Colon (tissue), 2 donors: Measurements from ENCODE around the gene PRR22.
"Not testable (repeated sequence)": the region's sequence is repeated elsewhere in the genome, so short reads cannot be mapped to it uniquely, and the experiment has no call there.

Experiments
- FAIRE-seq: peaks from 2 replicates; lab custom pipeline; 2012; peaks lifted over from hg19 to GRCh38; lab: Jason Lieb, UNC
- donor health status: control.
- donor health status: control.

The PRR22 gene

DNA sequence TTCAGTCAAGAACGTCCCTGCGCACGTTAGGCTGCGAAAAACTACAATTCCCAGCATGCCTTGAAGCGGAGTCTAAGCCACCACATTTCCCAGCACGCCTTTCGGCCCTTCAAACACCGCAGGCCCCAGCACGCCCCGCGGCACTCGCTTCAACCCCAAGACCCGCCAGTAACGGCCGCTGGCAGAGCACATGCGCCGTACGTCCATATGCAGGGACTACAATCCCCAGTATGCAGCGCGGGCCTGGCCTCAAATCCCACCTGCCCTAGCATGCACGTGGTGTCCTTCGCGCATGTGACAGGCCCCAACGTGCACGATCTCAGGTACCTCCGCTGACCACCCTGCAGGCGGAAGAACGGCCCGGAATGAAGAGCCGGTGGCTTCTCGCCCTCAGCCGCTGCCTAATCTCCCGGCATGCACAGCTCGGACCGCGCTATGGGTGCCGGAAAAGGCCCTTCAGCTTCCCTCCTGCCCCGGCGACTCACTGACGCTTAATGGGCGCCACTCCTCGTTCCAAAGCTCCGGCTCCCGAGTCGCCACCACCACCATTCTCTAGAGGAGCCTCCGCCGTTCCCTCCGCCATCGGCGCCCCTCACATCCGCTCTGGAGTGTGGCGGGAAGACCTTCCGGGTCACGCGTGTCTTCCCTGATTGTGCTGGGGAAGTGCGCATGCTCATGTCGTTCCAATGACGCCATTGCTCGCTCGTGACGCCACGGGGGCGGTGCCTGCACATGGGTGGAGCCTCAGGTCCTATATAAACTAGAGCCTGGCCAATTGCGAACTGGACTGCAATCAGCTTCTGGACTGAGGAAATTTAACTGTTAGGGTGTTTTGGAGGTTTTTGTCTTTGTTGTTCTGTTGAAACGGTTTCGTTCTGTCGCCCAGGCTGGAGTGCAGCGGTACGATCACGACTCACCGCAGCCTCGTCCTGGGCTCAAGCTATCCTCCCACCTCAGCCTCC, 6.3 kb upstream of the PRR22 start, which contains the start of gene DUS3L:
TSS of gene DUS3L (minus strand) at position 605 of the 962 bp plus-strand sequence. CDS start at position 583, 22 bp downstream.
- peak; percentile 73 for FAIRE-seq

DNA sequence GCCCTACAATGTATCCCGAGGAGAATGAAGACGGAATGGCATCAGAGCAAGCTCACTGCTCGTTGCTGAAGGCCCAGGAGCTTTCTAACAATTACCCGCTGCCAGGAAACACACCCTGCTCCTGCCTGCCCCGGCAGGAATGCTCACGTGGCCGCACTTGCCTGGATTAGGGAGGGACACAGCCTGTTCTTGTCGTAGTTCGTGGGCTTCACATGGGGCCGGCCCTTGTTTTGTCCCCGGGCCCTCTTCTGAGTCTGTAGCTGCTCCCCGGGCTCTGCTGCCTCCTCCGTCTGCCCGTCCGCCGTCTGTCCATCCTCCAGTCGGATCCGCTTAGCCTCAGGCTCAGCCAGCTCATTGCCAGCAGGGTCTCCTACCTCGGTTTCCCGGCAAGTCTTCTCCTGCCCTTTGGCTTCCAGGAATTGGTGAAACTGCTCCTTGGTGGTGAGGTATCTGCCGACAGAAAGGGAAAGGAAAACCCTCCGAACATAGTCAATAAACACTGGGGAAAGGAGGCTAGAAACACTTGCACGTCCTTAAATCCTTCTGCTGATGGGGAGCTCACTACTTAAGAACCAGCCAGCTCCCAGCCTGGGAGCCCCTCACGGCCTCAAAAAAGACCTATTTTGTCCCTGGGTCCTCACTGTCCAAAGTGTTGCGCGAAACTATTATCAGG, 5.5 kb upstream of the PRR22 start:
- FAIRE-seq: no peak

DNA sequence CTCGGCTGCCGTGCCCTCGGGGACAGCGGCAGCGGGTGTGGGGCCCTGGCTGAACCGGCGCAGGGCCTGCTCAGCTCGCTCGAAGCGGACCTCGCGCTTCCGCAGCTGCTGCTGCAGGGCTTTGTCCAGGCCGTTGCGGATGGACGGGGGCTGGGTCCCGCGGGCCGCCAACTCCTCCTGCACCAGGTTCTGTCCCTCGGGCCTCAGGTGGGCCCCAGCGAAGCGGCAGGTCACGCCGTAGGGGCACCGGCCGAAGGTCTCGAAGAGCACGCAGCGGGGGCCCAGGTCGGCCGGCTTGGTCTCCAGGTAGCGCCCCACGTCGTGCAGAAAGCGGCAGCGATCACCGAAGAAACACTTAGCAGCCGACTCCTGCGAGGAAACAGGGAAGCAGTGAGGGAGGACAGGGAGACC, 4.8 kb upstream of the PRR22 start:
- FAIRE-seq: no peak

DNA sequence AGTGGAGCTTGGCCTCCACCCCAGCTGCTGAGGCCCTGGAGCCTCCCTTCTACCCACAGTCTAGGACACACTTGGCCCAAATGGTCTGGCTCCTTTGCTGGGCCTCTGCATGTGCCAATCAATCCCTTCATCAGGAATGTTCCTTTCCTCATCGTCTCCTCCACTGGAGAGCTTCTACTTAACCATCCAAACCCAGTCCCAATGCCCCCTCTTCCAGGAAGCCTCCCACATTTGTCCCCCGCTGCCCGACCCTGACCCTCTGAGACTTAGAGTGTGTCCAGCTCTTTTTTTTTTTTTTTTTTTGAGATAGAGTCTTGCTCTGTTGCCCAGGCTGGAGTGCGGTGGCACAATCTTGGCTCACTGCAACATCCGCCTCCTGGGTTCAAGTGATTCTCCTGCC, 3.9 kb upstream of the PRR22 start:
- FAIRE-seq: no peak

DNA sequence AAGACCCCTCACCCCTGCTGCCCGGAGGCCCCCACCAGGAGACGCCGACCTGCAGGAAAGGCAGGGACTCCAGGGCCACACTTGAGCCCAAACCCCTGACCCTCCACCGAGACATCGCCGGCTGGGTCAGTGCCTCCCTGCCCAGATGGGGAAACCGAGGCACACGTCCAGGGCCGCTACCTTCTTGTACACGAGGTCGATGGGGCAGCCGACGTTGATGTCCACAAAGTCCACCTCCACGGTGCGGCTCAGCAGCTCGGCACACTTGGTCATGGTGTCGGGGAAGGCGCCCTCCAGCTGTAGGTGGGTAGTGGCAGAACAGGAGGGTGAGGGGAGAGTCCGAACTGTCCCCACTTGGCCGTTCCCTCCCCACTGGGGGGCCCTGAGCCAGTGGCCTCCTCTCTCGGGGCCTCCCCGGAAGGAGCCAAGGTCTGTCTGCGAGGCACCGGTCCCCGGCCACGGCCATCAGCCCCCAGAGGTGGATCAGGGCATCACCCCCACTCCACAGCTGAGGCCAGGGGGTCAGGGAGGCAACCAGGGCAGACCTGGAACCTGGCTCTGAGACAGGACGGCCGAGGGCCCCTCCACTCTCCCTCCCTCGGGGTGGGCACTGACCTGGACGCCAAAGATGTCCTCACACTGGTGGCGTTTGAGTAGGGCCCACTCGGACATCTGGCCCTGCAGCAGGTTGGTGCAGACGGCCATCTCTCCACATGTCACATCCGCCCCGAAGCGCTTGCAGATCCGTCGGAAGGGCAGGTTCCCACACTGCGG, 3.0 kb upstream of the PRR22 start:
- no peak for FAIRE-seq

DNA sequence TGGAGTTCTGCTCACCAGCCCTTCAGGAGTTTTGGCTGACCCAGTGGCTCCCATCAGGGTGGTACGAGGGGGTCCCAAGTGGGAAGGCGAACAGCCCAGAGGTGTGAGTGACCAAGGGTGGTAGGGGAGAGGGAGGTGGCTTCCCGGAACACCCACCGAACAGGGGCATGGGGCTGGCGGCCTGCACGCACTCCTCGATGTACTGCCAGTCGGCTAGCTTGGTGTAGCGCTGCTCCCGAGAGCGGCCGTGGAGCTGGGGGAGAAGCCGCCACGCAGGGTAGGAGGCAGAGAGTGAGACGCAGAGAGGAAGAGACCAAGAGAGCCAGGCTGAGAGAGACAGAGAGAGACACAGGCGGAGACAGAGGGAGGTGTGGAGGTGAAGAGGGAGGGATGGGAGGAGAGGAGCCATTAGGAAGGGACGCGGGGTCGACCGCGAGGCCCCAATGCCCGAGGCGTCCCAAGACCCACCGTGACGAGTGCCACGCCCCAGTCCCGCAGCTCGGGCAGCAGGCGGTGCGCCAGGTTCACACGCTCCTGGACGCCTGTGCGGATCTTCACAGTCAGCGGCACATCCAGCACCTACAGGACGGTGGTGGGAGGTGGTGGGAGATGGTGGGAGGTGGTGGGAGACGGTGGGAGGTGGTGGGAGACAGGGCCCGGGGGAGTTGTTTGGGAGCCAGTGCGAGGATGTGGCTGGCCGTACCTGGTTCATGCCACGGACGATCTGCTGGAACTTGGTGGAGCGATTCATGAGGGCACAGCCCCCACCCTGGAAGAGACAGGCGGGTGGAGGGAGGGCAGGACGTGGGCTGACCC, 2.3 kb upstream of the PRR22 start:
- FAIRE-seq: no peak

DNA sequence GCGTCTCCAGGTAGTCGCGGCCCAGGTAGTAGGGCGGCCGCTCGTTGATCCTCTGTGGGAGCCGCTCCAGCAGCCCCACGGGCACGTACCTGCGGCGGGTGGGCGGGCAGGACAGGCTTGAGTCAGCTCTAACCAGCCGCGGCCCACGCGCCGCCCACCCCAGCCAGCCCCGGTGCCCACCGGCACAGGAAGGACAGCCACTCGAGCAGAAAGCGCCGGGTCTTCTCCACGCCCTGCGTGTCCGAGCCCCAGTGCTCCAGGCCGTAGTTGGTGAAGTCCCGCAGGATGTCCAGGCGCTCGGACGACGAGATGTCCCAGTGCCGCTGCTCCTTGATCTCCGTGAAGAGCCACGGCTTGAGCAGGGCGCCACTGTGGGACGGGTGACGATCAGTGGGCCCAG, 877 bp upstream of the PRR22 start:
- no peak for FAIRE-seq

DNA sequence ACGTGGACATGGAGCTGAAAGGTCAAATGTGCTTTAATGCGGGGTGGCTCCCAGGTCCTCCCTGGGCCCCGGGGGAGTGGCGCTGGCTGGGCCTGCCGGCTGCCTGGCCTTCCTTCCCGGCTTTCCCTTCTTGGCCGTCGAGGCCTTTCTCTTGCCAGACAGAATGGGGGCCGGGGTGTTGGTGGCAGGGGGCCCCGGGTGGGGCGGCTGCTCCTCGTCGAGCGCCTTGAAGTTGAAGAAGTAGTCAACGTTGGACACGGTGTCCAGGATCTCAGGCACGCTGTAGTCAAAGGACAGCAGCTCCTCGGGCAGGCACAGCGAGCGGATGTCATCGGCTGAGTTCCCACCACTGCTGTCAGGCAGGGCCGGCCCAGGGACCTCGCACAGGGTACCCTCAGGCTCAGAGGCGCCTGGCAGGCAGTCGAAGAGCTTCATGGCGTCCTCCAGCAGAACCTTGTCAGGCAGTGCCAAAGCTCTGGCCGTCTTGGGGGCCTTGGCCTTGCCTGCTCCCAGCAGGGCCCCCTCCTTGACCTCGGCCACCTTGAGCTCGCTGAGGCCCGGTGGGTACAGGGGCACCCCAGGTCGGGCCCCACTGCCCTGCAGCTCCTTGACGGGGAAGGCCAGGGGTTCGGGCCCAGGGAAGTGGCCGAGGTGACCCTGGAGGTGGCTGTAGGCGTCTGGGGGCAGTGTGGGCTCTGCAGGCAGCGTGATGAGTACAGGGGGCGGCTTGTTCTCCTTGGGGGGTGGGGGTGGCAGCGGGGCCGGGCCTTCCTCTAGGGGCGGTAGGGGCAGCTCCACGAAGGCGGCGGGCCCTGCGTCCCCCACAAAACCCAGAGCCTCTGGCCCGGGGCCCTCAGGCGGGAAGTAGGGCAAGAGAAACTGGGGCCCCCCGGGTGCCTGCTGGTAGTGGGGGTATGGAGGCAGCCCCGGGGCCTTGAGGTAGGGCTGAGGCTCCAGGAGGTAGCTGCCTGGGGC, 1.3 kb downstream of the PRR22 start:
- FAIRE-seq: no peak

DNA sequence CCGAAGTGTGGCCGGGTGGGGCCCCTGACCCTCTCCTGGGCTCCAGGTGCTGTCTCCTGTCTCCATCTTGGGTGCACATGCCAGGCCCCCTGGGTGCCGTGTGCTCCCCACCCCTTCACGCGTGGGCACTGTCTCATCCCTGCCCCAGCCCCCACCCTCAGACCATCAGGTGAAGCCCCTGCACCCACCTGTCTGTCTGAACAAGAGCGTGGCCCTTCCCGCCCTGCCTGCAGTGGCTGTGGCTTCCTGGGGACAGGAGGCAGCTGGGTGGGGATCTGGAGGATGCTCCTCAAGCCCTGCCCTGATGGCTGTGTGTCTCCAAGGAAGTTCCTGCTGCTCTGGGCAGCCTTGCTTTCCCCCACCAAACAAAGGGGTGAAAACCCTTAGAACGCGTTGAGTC, 2.2 kb downstream of the PRR22 start:
- FAIRE-seq: no peak

DNA sequence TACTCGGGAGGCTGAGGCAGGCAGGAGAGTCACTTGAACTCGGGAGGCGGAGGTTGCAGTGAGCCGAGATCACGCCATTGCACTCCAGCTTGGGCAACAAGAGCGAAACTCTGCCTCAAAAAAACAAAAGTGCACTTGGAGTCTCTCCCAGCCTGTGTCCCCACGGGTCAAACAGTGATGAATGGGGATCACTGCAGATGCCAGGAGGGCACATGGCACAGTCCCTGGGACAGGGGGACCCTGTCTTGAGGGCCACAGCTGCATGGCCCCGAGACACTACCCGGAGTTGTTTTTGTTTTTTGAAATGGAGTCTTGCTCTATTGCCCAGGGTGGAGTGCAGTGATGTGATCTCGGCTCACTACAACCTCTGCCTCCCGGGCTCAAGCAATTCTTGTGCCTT, 3.6 kb downstream of the PRR22 start:
- not testable (repeated sequence) for FAIRE-seq

DNA sequence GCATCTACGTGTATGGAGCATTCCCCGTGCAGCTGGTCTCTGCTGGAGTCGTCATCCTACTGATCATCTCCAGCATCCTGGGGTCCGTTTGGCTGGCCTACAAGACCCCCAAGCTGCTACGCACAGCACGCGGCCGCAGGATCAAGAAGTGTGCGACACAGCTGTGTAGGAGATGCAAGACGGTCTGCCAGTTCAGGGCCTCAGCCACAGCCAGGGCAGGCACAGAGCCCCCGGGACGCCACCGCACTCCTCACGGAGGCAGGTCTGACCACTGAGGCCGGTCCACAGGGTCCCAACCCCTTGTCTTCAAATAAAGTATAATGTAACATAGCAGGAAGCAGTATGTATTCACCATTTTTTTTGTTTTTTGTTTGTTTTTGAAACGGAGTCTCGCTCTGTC, 6.1 kb downstream of the PRR22 start:
- FAIRE-seq: no peak

DNA sequence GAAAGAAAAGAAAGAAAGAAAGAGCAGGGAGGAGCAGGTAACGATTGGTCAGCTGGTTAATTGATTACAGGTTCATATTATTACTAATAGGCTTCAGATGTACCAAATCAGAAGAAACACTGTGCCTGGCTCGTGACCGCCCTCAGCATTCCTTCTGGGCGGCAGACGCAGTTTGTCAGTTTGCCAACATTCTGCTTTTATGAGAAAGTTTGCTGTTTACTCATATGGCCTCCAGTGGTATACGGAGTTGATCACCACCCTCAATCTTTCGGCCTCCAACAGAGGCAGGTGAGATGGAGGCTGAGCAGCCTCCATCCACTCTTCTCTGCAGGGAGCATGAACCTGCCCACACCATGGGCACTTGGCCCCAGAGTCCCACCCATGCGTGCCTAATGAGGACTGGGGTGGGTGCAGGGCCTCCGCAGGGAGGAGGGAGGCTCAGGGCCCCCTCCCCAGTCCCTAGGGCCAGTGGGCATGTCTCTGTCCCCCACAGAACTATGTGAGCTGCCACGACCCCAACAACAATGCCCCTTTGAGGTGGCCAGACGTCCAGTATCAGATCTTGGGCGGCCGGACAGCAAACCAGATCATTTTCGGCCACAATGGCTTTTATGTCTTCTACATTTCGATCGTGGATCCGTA, 8.8 kb downstream of the PRR22 start:
- FAIRE-seq: no peak

DNA sequence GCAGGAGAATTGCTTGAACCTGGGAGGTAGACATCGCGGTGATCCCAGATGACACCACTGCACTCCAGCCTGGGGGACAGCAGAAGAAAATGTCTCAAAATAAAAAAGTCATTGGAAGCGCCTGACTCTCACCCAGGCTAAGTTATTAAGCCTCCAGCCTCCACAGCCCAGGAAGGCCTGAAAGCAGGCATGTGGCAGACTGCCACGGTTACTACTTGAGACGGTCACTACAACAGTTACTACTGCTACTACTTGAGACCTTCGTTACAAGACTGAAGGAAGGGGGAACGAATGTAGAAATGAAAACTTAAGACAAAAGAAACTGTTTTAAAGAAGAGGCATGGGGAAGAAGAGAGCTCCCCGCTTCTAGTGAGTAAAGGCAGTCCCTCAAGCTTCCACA, 9.6 kb downstream of the PRR22 start:
- FAIRE-seq: no peak

DNA sequence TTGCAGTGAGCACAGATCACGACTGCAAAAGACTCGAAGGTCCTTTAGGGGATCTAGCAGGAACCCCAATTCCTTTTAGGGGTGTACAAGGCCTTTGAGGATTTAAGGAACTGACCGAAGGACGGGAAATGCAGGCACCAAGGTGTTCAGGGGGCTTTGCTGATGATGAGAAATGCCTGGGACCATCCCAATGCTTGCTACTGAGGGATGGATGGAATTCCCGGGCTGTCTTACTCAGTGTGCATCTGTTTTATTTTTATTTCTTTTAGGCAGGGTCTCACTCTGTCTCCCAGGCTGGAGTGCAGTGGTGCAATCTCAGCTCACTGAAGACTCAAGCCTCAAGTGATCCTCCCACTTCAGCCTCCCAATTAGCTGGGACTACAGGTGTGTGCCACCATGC, 11.3 kb downstream of the PRR22 start:
- FAIRE-seq: no peak

DNA sequence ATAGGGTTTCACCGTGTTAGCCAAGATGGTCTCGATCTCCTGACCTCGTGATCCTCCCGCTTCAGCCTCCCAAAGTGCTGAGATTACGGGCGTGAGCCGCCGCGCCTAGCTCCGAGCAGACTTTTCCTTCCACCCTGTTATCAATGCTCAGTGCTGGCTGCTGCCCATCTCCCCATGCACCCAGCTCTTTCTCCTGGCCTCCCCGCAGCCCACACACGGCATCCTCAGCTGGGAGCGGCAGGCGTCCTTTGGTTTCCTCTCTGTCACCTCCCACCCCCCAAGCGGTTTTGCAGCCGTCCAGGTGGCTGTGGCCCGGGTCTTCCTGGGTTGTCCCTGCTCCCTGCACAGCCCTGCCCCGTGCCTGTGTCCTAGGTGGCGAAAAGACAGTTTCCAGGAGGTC, 12.1 kb downstream of the PRR22 start:
- no peak for FAIRE-seq

DNA sequence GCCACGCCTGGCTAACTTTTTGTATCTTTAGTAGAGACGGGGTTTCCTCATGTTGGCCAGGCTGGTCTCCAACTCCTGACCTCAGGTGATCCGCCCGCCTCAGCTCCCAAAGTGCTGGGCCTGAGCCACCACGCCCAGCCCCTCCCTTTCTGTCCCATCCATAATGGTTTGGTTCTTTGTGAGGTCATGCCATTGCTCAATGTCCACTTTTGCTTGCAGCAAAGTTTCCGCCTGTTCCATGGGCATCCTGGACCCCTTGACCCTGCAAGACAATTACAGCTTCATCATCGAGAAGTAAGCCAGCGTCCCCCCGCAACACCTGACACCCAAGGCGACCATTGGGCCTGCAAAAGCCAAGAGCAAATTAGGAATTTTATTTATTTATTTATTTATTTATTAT, 16.6 kb downstream of the PRR22 start:
- FAIRE-seq: no peak

DNA sequence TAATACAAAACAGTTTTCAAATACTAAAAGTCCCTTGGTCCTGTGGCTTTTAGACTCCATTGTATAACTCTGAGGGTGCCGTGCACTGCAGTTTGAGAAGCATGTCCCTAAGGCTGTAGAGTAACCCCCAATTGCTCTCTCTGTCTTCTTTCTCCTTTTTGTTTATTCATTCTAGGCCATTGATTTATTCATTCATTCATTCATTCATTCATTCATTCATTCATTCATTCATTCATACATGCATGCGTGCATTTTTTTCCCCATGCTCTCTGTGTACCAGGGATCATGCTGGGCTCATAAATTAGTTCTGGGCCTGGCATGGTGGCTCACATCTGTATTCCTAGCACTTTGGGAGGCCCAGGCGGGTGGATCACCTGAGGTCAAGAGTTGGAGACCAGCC, 19.3 kb downstream of the PRR22 start:
- no peak for FAIRE-seq

DNA sequence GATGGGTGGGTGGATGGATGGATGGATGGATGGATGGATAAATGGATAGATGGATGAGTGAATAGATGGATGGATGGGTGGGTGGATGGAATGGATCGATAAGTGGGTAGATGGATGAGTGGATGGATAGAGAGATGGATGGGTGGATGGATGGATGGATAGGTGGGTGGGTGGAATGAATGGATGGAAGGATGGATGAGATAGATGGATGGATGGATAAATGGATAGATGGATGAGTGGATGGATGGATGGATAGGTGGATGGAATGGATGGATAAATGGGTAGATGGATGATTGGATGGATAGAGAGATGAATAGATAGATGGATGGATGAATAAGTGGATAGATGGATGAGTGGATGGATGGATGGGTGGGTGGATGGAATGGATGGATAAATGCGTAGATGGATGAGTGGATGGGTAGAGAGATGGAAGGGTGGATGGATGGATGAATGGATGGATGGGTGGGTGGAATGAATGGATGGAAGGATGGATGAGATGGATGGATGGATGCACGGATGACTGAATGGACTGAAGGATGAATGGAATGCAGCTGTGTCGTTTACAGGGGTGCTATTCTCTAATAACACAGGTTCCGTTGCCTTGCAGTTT, 21.8 kb downstream of the PRR22 start:
- no peak for FAIRE-seq

DNA sequence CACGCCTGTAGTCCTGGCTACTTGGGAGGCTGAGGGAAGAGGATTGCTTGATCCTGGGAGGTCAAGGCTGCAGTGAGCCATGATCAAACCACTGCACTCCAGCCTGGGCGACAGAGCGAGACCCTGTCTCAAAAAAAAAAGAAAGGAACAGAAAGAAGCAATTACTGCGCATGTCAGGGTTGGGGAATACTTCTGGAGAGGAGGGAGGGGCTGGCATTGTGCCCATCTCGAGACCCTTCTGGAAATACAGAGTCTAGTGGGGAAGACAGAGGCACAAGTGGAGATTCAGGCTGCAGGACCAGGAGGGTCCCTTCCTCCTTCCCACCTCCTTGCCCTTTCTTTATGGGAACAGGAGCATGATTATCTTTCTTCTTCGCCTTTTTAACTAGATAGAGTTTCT, 30.8 kb downstream of the PRR22 start:
- no peak for FAIRE-seq

DNA sequence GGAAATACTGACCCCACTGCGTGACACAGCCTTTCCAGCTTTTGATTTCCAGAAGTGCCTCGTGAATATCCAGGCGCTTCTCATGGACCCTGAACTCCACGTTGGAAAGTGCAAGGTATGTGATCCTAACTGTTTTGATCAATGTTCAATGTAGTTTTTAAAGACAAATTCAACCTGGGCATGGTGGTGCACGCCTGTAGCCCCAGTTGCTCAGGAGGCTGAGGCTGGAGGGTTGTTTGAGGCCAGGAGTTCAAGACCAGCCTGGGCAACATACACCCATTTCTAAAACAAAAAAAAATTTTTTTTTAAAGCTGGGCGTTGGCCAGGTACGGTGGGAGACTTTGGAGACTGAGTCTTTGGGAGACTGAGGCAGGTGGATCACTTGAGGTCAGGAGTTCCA, 32.8 kb downstream of the PRR22 start:
- no peak for FAIRE-seq
